Heart left ventricle (tissue), 16 donors: ENCODE measurements around the gene HCLS1. TPM values are rescaled to one million over a fixed set of nuclear protein-coding genes. Genes with fewer than 3 reads are reported as not detected.

Experiments used
- ATAC-seq, 4 donors: fragments of 200-7000 bp; cut with Tn5 transposase; one replicate each; pipeline ENCODE4 v1.9.1; 2020 to 2022; ENCODE audit warnings: moderate library complexity in 4 of 4, mild to moderate bottlenecking in 3 of 4, moderate number of reproducible peaks in 1 of 4
- DNase-seq, 5 donors: peaks; one replicate each; pipeline ENCODE4 v3.0.0-alpha.2; 2020
- H3K27ac ChIP-seq, 12 donors: fragments of 200-600 bp; sonication (generic) in 4 of 12; one replicate each; pipeline versions ENCODE4 v1.5.0 to v1.8.0; 2016 to 2022; ENCODE audit warnings: mild to moderate bottlenecking in 2 of 12
- H3K27me3 ChIP-seq, 9 donors: fragments of 200-600 bp; sonication (generic) in 2 of 9; one replicate each; pipeline versions ENCODE4 v1.5.1 to v1.8.0; 2016 to 2022; ENCODE audit warnings: mild to moderate bottlenecking in 3 of 9
- H3K36me3 ChIP-seq, 9 donors: fragments of 200-600 bp; sonication (generic) in 2 of 9; one replicate each; pipeline versions ENCODE4 v1.5.0 to v1.8.0; 2018 to 2022; ENCODE audit warnings: mild to moderate bottlenecking in 2 of 9
- H3K4me1 ChIP-seq, 12 donors: fragments of 200-600 bp; sonication (generic) in 4 of 12; one replicate each; pipeline versions ENCODE4 v1.5.0 to v1.8.0; 2016 to 2022; ENCODE audit warnings: mild to moderate bottlenecking in 3 of 12
- H3K4me3 ChIP-seq, 12 donors: fragments of 200-600 bp; sonication (generic) in 4 of 12; one replicate each; pipeline versions ENCODE4 v1.5.0 to v1.8.0; 2017 to 2022; ENCODE audit warnings: mild to moderate bottlenecking in 9 of 12, moderate library complexity in 4 of 12
- H3K9me3 ChIP-seq, 12 donors: fragments of 200-600 bp; sonication (generic) in 4 of 12; one replicate each; pipeline versions ENCODE4 v1.5.0 to v1.8.0; 2016 to 2022; ENCODE audit warnings: mild to moderate bottlenecking in 1 of 12
- POLR2A ChIP-seq, 2 donors: fragments of 450-650 bp; IDR thresholded peaks; one replicate each; pipeline ENCODE4 v1.6.1; 2017; ENCODE audit warnings: antibody characterized with exemption in 2 of 2, mild to moderate bottlenecking in 2 of 2, moderate library complexity in 2 of 2
- WGBS, 4 donors: extraction: QIAGEN DNeasy Blood & Tissue Kit in 2 of 4; methylation state at CpG; one replicate each; pipeline versions ENCODE4 v1.1.5 to v1.1.7; 2013 to 2018; 5-methylcytosine and 5-hydroxymethylcytosine counted together
- intact Hi-C, 10 donors: fragments of 100-400 bp; cut with DNase I; formaldehyde crosslinking; loops; one replicate each; pipeline versions ENCODE4 v1.11.1 to v1.14.2; 2022
- polyA plus RNA-seq, 2 donors: library from polyadenylated mRNA; stranded (reverse); fragments of 200-250 nt; gene quantifications; one replicate each; pipeline ENCODE4 v1.2.3, GENCODE V29; 2013
- total RNA-seq, 9 donors: library from RNA; depleted of rRNA in 2 of 9; stranded (reverse); fragments of >200 nt in 2 of 9; fragmentation: NEBNext Ultra II Directional in 3 of 9; extraction: Animal tissue kit (Norgen Biotek cat#: 25700) in 3 of 9; gene quantifications; one replicate each; pipeline versions ENCODE4 v1.1.0 to v1.2.4, GENCODE V29; 2016 to 2023
- TF ChIP-seq, protein P1 (sequence below), 12 donors: fragments of 200-600 bp; sonication (generic) in 4 of 12; IDR thresholded peaks; one replicate each; pipeline versions ENCODE4 v1.5.0 to v1.8.0; 2018 to 2022; ENCODE audit warnings: antibody characterized with exemption in 12 of 12, mild to moderate bottlenecking in 5 of 12
- donor health status: ischemic (EF 13 %, LVEDD 7.1; RV severe dilation, severe dysfunction).
- donor health status: healthy with polysubstance abuse.
- donor health status: DM: no; HTN: yes; CAD: no.
- donor health status: DM: no; HTN: no; CAD: no.
- donor health status: ischemic (EF 25% LVEDD 6.9; RV normal size, moderate dysfunction).
- donor health status: ischemic (EF 25% LVEDD 5.7; RV mildly dilated, moderate dysfunction).
- donor health status: healthy.
- donor health status: DM: yes; HTN: yes; CAD: no.
- donor health status: ischemic (EF 35%, LVEDD 5.7; RV mildly dilated, moderate dysfunction).
- donor health status: nonischemic (EF 11% LVEDD 7.7; RV severe dilation, severe dysfunction).
- donor health status: DM: yes; HTN: yes; CAD: no.
- donor health status: PGD.
- donor health status: ischemic (EF 29% LVEDD 5.4; RV normal size, mild dysfunction).
- donor health status: nonischemic (EF 23%, LVEDD 6.1; RV moderate dilation, normal function).

Gene HCLS1
- total and polyA plus RNA-seq, 11 donors = 7.4 to 72.4 (median 10.6) TPM

- Histone ChIP-seq H3K27me3 (no peaks in the 10 kb centered on the region), H3K27ac (no peak overlapping the region), H3K9me3 (peaks cover 0 to 17% (median 2%) of the 10 kb centered on the region in 12 donors), H3K4me3 (no peak overlapping the region), H3K4me1 (no peaks in the 10 kb centered on the region), H3K36me3 (peaks cover 2 to 91% (median 60%) of the 10 kb centered on the region in 9 donors)
- no peak for TF ChIP-seq POLR2A (IDR thresholded peaks at IDR 0.05)
- TF ChIP-seq, protein P1, sequence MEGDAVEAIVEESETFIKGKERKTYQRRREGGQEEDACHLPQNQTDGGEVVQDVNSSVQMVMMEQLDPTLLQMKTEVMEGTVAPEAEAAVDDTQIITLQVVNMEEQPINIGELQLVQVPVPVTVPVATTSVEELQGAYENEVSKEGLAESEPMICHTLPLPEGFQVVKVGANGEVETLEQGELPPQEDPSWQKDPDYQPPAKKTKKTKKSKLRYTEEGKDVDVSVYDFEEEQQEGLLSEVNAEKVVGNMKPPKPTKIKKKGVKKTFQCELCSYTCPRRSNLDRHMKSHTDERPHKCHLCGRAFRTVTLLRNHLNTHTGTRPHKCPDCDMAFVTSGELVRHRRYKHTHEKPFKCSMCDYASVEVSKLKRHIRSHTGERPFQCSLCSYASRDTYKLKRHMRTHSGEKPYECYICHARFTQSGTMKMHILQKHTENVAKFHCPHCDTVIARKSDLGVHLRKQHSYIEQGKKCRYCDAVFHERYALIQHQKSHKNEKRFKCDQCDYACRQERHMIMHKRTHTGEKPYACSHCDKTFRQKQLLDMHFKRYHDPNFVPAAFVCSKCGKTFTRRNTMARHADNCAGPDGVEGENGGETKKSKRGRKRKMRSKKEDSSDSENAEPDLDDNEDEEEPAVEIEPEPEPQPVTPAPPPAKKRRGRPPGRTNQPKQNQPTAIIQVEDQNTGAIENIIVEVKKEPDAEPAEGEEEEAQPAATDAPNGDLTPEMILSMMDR (IDR thresholded peaks at IDR 0.05) = no peak
- ATAC-seq (no peak), DNase-seq (no peak)
- 85 to 100% (median 92%) methylated on average over 1 of the region's 1 CpG for WGBS, 4 donors
- intact Hi-C loops = no loop called here
Measured at GRCh38 chr3:121681792-121682191, 21.1 kb upstream of the HCLS1 start.

GRCh38 chr3:121677141-121677540, 16.4 kb upstream of the HCLS1 start:
- Histone ChIP-seq H3K27ac (no peak overlapping the region), H3K4me3 (no peak overlapping the region), H3K9me3 (no peaks in the 10 kb centered on the region), H3K4me1 (no peaks in the 10 kb centered on the region), H3K27me3 (no peaks in the 10 kb centered on the region), H3K36me3 (peaks cover 5 to 98% (median 91%) of the 10 kb centered on the region in 9 donors)
- 96 to 98% (median 97%) methylated on average over 2 of the region's 2 CpGs for WGBS, 4 donors
- intact Hi-C loops = no loop called here
- TF ChIP-seq, protein P1 (IDR thresholded peaks at IDR 0.05) = no peak
- no peak for TF ChIP-seq POLR2A (IDR thresholded peaks at IDR 0.05)
- ATAC-seq (no peak), DNase-seq (no peak)

DNA sequence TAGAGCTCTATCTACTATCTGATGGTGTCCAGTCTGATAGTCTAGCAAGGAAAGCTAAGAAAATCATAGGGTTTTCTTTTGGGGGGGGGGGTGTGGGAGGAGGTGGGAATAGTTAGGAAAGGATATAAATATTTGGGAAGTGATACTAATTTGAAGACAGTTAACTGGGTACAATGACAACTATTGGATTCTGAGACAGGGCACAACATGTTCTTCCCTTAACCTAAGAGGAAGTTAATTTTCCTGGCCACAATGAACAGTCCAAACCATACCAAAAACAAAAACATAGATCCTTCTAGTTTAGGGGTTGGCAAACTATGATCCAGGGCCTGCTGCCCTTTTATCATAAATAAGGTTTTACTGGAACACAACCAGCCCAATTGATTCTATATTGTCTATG, 10.0 kb upstream of the HCLS1 start:
- Histone ChIP-seq H3K27me3 (no peaks in the 10 kb centered on the region), H3K36me3 (peaks cover 5 to 98% (median 95%) of the 10 kb centered on the region in 9 donors), H3K4me3 (no peak overlapping the region), H3K27ac (peak overlapping the region in 1 of 12 donors; percentile 51), H3K4me1 (peaks cover 0 to 35% (median 0%) of the 10 kb centered on the region in 12 donors), H3K9me3 (no peaks in the 10 kb centered on the region)
- TF ChIP-seq, protein P1 (IDR thresholded peaks at IDR 0.05) = no peak
- TF ChIP-seq POLR2A (IDR thresholded peaks at IDR 0.05) = no peak
- no peak for DNase-seq
- intact Hi-C loops = no loop called here
- peak in 2 of 4 donors; percentile 32 to 59 for ATAC-seq

GRCh38 chr3:121667333-121667732, 6.6 kb upstream of the HCLS1 start:
- Histone ChIP-seq H3K4me3 (no peak overlapping the region), H3K4me1 (peaks cover 0 to 40% (median 0%) of the 10 kb centered on the region in 12 donors), H3K9me3 (no peaks in the 10 kb centered on the region), H3K27ac (peak overlapping the region in 3 of 12 donors; percentile 7 to 76 (median 23)), H3K36me3 (peaks cover 5 to 100% (median 90%) of the 10 kb centered on the region in 9 donors), H3K27me3 (no peaks in the 10 kb centered on the region)
- WGBS, 4 donors = 83 to 86% (median 84%) methylated on average over 4 of the region's 4 CpGs
- intact Hi-C loops = loop anchor here in 1 of 10 donors (10.0 kb wide), 1 partner anchor 57 kb away; no protein-coding TSS in a partner anchor
- DNase-seq (no peak), ATAC-seq (peak in 1 of 4 donors; percentile 36)
- TF ChIP-seq, protein P1 (IDR thresholded peaks at IDR 0.05) = no peak
- TF ChIP-seq POLR2A (IDR thresholded peaks at IDR 0.05) = no peak
